Measurements from ENCODE around the gene CDK6.

DNA sequence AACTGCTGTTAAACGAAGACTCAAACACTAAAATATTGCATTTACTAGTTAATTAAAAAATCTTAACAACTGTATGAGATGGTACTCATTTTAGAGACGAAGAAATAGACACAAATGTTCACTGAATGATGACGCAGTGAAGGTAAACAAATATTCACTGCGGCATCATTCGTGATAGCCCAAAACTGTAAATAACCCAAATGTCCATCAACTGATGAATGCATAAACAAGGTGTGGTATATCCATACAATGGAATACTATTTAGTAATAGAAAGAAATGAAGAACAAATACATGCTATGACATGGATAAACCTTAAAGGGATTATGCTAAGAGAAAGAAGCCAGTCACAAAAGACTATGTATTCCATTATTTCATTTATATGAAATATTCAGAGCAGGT lies 51.4 kb downstream of the CDK6 start:
- TF ChIP-seq FOXM1 (IDR thresholded peaks at IDR 0.05; ENCODE audit: low read depth, low read length), result no peak
- TF ChIP-seq BRCA1 (IDR thresholded peaks at IDR 0.05; ENCODE audit: low read depth, low read length), result no peak
- TF ChIP-seq, protein P1, sequence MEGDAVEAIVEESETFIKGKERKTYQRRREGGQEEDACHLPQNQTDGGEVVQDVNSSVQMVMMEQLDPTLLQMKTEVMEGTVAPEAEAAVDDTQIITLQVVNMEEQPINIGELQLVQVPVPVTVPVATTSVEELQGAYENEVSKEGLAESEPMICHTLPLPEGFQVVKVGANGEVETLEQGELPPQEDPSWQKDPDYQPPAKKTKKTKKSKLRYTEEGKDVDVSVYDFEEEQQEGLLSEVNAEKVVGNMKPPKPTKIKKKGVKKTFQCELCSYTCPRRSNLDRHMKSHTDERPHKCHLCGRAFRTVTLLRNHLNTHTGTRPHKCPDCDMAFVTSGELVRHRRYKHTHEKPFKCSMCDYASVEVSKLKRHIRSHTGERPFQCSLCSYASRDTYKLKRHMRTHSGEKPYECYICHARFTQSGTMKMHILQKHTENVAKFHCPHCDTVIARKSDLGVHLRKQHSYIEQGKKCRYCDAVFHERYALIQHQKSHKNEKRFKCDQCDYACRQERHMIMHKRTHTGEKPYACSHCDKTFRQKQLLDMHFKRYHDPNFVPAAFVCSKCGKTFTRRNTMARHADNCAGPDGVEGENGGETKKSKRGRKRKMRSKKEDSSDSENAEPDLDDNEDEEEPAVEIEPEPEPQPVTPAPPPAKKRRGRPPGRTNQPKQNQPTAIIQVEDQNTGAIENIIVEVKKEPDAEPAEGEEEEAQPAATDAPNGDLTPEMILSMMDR (IDR thresholded peaks at IDR 0.05 in 2 of 3, conservative IDR thresholded peaks at IDR 0.05 in 1 of 3; ENCODE audit: control insufficient read depth in 2 of 3, extremely low read depth in 1 of 3, insufficient read depth in 1 of 3, low read depth in 3 of 3, low read length in 3 of 3), result no peak
- TF ChIP-seq TAF1 (IDR thresholded peaks at IDR 0.05; ENCODE audit: borderline replicate concordance, low read depth, low read length), result no peak
- no peak for TF ChIP-seq SIX5 (IDR thresholded peaks at IDR 0.05; ENCODE audit: low read depth, low read length, severe bottlenecking)
- no peak for TF ChIP-seq GABPA (IDR thresholded peaks at IDR 0.05; ENCODE audit: low read depth)
- TF ChIP-seq NRF1 (conservative IDR thresholded peaks at IDR 0.05; ENCODE audit: low read depth, low read length), result no peak
- TF ChIP-seq HDAC2 (IDR thresholded peaks at IDR 0.05), result no peak
- no peak for TF ChIP-seq SP1 (IDR thresholded peaks at IDR 0.05; ENCODE audit: low read depth, low read length)
- no peak for TF ChIP-seq NR2C1 (IDR thresholded peaks at IDR 0.05)
- no peak for TF ChIP-seq CHD4 (IDR thresholded peaks at IDR 0.05)
- TF ChIP-seq, protein P2, sequence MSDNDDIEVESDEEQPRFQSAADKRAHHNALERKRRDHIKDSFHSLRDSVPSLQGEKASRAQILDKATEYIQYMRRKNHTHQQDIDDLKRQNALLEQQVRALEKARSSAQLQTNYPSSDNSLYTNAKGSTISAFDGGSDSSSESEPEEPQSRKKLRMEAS (IDR thresholded peaks at IDR 0.05; ENCODE audit: low read depth, low read length), result no peak

All from GM12878 (cell line).